AG04449 (cell line): ENCODE results near the gene CCDC158.

ENCODE experiments used
- CTCF ChIA-PET: fragments of 350-600 bp; formaldehyde crosslinking; extraction: SDS; loops from one replicate; lab custom pipeline; 2021; ENCODE audit warnings: antibody characterized with exemption; lab: Yijun Ruan, JAX
- POLR2A ChIA-PET: fragments of 400-600, 350-600 bp; formaldehyde crosslinking; extraction: SDS; loops from one replicate; lab custom pipeline; 2020; ENCODE audit warnings: antibody characterized with exemption, inconsistent platforms; lab: Yijun Ruan, JAX
- DNase-seq: peaks from one replicate; pipeline ENCODE4 v3.0.0-alpha.2; 2010; ENCODE audit warnings: low read depth, low spot score
- H3K4me3 ChIP-seq: 2 replicates; pipeline ENCODE4 v1.5.1; 2011; ENCODE audit warnings: low read depth, mild to moderate bottlenecking, control low read depth, low read length
- CTCF ChIP-seq: IDR thresholded peaks from one replicate; pipeline ENCODE4 v1.5.1; 2011; ENCODE audit warnings: mild to moderate bottlenecking, moderate library complexity, low read length, control low read depth, inconsistent platforms; ENCODE audit not compliant: insufficient read depth; ENCODE audit errors: missing control alignments

The CCDC158 gene

GRCh38 chr4:76334885-76335284 is 86.1 kb downstream of the CCDC158 start:
- DNase-seq, result no peak
- ChIA-PET CTCF (no interaction called here), POLR2A (no interaction called here)
- no peak for TF ChIP-seq CTCF
- no peak overlapping the region for H3K4me3 ChIP-seq

GRCh38 chr4:76326515-76326914 is 94.4 kb downstream of the CCDC158 start:
- no peak for TF ChIP-seq CTCF
- POLR2A ChIA-PET, result no interaction called here
- CTCF ChIA-PET, result no interaction called here

GRCh38 chr4:76325072-76325471 is 95.9 kb downstream of the CCDC158 start:
- CTCF ChIA-PET, result interaction anchor here (1.4 kb wide), 1 partner anchor 18 kb away, joined by 4 read pairs; the partner anchor contains the start of gene STBD1

More at GRCh38 chr4:76326515-76326914, 94.4 kb downstream of the CCDC158 start:
- DNase-seq, result no peak
- H3K4me3 ChIP-seq, result no peak overlapping the region

GRCh38 chr4:76322236-76322635 is 98.7 kb downstream of the CCDC158 start:
- no peak overlapping the region for H3K4me3 ChIP-seq
- ChIA-PET POLR2A (no interaction called here), CTCF (interaction anchor here (2.4 kb wide), 1 partner anchor 15 kb away, joined by 10 read pairs; the partner anchor contains the start of gene STBD1)
- no peak for DNase-seq
- TF ChIP-seq CTCF, result no peak

More at GRCh38 chr4:76325072-76325471, 95.9 kb downstream of the CCDC158 start:
- DNase-seq, result no peak
- POLR2A ChIA-PET, result no interaction called here
- no peak for TF ChIP-seq CTCF
- H3K4me3 ChIP-seq, result no peak overlapping the region

DNA sequence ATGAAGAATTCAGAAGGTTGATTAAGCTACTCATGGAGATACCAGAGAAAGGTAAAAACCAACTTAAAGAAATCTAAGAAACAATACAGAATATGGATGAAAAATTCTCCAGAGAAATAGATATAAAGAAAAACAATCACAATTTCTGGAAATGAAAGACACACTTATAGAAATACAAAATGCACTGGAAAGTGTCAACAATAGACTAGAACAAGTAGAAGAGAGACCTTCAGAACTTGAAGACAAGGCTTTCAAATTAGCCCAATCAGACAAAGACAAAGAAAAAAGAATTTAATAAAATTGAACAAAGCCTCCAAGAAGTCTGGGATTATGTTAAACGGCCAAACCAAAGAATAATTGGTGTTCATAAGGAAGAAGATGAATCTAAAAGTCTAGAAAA is 104.8 kb downstream of the CCDC158 start:
- ChIA-PET POLR2A (no interaction called here), CTCF (interaction anchor here (2.1 to 2.7 kb wide), 2 partner anchors 9 to 137 kb away, joined by 9 to 10 read pairs; partner anchors contain the start of gene STBD1)
- no peak for DNase-seq
- TF ChIP-seq CTCF, result no peak
- no peak overlapping the region for H3K4me3 ChIP-seq

DNA sequence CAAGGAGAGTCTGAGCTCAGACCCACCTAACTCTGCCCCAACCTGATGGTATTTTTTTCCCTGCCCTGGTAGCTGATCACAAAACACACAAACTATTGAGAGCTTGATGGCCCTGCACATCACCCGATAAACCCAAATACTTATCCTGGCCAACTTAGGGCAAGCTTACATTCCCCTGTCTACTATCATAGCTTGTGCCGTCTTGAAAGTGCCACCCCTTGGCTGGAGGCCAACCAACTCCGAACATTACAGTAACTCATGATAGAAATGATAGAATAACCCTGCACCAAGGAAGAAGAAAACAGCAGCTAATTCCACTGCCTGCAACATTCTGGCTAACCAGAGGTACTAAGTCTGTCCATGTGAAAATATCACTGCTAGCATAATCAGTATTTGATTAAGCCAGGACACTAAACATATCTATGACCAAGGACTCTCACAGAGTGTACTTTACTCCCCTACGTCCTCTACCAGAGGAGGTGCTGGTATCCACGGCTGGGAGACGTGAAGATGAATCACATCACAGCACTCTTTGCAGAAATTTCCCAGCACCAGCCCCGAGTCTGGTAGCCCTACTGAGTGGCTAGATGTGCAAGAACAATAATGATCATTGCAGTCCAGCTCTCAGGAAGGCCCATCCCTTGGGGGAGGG is 105.5 kb downstream of the CCDC158 start:
- no peak for DNase-seq
- no peak overlapping the region for H3K4me3 ChIP-seq
- CTCF ChIA-PET, result interaction anchor here (2.1 to 2.7 kb wide), 2 partner anchors 8 to 136 kb away, joined by 9 to 10 read pairs; partner anchors contain the start of gene STBD1
- POLR2A ChIA-PET, result interaction anchor here (1.9 kb wide), 1 partner anchor 9 kb away, joined by 7 read pairs; the partner anchor contains the start of gene STBD1
- no peak for TF ChIP-seq CTCF
